Measurements from ENCODE around the gene NEGR1. TPM values are rescaled to one million over a fixed set of nuclear protein-coding genes. Genes with fewer than 3 reads are reported as not detected.

NEGR1 gene
- total RNA-seq, 1 donor from 2014 or later, result 2.4 TPM

- no peak for TF ChIP-seq CTCF (IDR thresholded peaks at IDR 0.05; ENCODE audit: unreplicated experiment)
- H3K27me3 Mint-ChIP-seq (ENCODE audit: low read depth), result peaks cover 3% of the 10 kb centered on the region
- no peak for DNase-seq (ENCODE audit: low spot score in 2 of 2, unreplicated experiment in 2 of 2)
- H3K4me3 Mint-ChIP-seq, result no peak overlapping the region
- no peaks in the 10 kb centered on the region for H3K4me1 Mint-ChIP-seq
- H3K27ac Mint-ChIP-seq, result no peak overlapping the region
- no peaks in the 10 kb centered on the region for H3K9me3 Mint-ChIP-seq
- no peaks in the 10 kb centered on the region for H3K36me3 Mint-ChIP-seq
These were observed 64.1 kb downstream of the NEGR1 start for GRCh38 chr1:72218141-72218739.

- H3K4me1 Mint-ChIP-seq, result no peaks in the 10 kb centered on the region
- H3K36me3 Mint-ChIP-seq, result no peaks in the 10 kb centered on the region
- no peak for TF ChIP-seq CTCF (IDR thresholded peaks at IDR 0.05; ENCODE audit: unreplicated experiment)
- peaks cover 3% of the 10 kb centered on the region for H3K9me3 Mint-ChIP-seq
- no peak overlapping the region for H3K4me3 Mint-ChIP-seq
- H3K27ac Mint-ChIP-seq, result no peak overlapping the region
- H3K27me3 Mint-ChIP-seq (ENCODE audit: low read depth), result no peaks in the 10 kb centered on the region
- DNase-seq (ENCODE audit: low spot score in 2 of 2, unreplicated experiment in 2 of 2), result no peak
These were observed 75.3 kb downstream of the NEGR1 start for GRCh38 chr1:72207059-72207458.

- no peak for DNase-seq (ENCODE audit: low spot score in 2 of 2, unreplicated experiment in 2 of 2)
- Mint-ChIP-seq H3K9me3 (peaks cover 9% of the 10 kb centered on the region), H3K36me3 (no peaks in the 10 kb centered on the region), H3K27ac (no peak overlapping the region), H3K4me1 (no peaks in the 10 kb centered on the region), H3K27me3 (ENCODE audit: low read depth) (no peaks in the 10 kb centered on the region), H3K4me3 (no peak overlapping the region)
- no peak for TF ChIP-seq CTCF (IDR thresholded peaks at IDR 0.05; ENCODE audit: unreplicated experiment)
These were observed 79.6 kb downstream of the NEGR1 start for GRCh38 chr1:72202761-72203160.

GRCh38 chr1:72197786-72198185, 84.6 kb downstream of the NEGR1 start:
- no peaks in the 10 kb centered on the region for H3K27me3 Mint-ChIP-seq (ENCODE audit: low read depth)
- no peak overlapping the region for H3K4me3 Mint-ChIP-seq
- no peak for DNase-seq (ENCODE audit: low spot score in 2 of 2, unreplicated experiment in 2 of 2)
- H3K9me3 Mint-ChIP-seq, result peaks cover 9% of the 10 kb centered on the region
- H3K4me1 Mint-ChIP-seq, result no peaks in the 10 kb centered on the region
- TF ChIP-seq CTCF (IDR thresholded peaks at IDR 0.05; ENCODE audit: unreplicated experiment), result no peak
- no peaks in the 10 kb centered on the region for H3K36me3 Mint-ChIP-seq
- H3K27ac Mint-ChIP-seq, result no peak overlapping the region

- H3K27ac Mint-ChIP-seq, result no peak overlapping the region
- peaks cover 6% of the 10 kb centered on the region for H3K27me3 Mint-ChIP-seq (ENCODE audit: low read depth)
- DNase-seq (ENCODE audit: low spot score in 2 of 2, unreplicated experiment in 2 of 2), result no peak
- no peak overlapping the region for H3K4me3 Mint-ChIP-seq
- TF ChIP-seq CTCF (IDR thresholded peaks at IDR 0.05; ENCODE audit: unreplicated experiment), result peak; percentile 44
- no peaks in the 10 kb centered on the region for H3K36me3 Mint-ChIP-seq
- H3K4me1 Mint-ChIP-seq, result no peaks in the 10 kb centered on the region
- no peaks in the 10 kb centered on the region for H3K9me3 Mint-ChIP-seq
These were observed 95.5 kb downstream of the NEGR1 start for GRCh38 chr1:72186733-72187307.
